Adipocyte (in vitro differentiated cells): Measurements from ENCODE around the gene HCN2.

Experiments used
- DNase-seq: peaks from one replicate; pipeline ENCODE4 v3.0.0-alpha.2; 2015; ENCODE audit warnings: low read depth
- H3K27me3 ChIP-seq: replicated peaks from 2 replicates; pipeline ENCODE4 v1.7.0; 2013; ENCODE audit warnings: mild to moderate bottlenecking, low read length, moderate library complexity; ENCODE audit not compliant: control insufficient read depth, insufficient read depth
- H3K36me3 ChIP-seq: 2 replicates; pipeline ENCODE4 v1.7.0; 2013; ENCODE audit warnings: low read length, mild to moderate bottlenecking, moderate library complexity; ENCODE audit not compliant: control insufficient read depth, insufficient read depth, severe bottlenecking
- H3K4me1 ChIP-seq: 2 replicates; pipeline ENCODE4 v1.7.0; 2013; ENCODE audit warnings: mild to moderate bottlenecking, low read length, moderate library complexity; ENCODE audit not compliant: control insufficient read depth, insufficient read depth
- H3K4me3 ChIP-seq: 2 replicates; pipeline ENCODE4 v1.7.0; 2013; ENCODE audit warnings: mild to moderate bottlenecking, low read length, moderate library complexity
- H3K9ac ChIP-seq: 2 replicates; pipeline ENCODE4 v1.7.0; 2013; ENCODE audit warnings: mild to moderate bottlenecking, low read length, moderate library complexity
- H3K9me3 ChIP-seq: 2 replicates; pipeline ENCODE4 v1.7.0; 2013; ENCODE audit warnings: mild to moderate bottlenecking, low read length, moderate library complexity; ENCODE audit not compliant: control insufficient read depth

HCN2 gene

GRCh38 chr19:640606-641189, 51.0 kb downstream of the HCN2 start:
- no peak for DNase-seq
- peaks cover 3% of the 10 kb centered on the region for H3K4me1 ChIP-seq

GRCh38 chr19:641702-642101, 52.0 kb downstream of the HCN2 start:
- Histone ChIP-seq H3K36me3 (peaks cover 13% of the 10 kb centered on the region), H3K4me1 (peaks cover 3% of the 10 kb centered on the region), H3K27me3 (no peaks in the 10 kb centered on the region), H3K4me3 (no peak overlapping the region), H3K9ac (no peak overlapping the region), H3K9me3 (no peaks in the 10 kb centered on the region)
- no peak for DNase-seq

More at GRCh38 chr19:640606-641189, 51.0 kb downstream of the HCN2 start:
- Histone ChIP-seq H3K36me3 (peaks cover 7% of the 10 kb centered on the region), H3K4me3 (no peak overlapping the region), H3K27me3 (no peaks in the 10 kb centered on the region), H3K9me3 (no peaks in the 10 kb centered on the region), H3K9ac (no peak overlapping the region)

GRCh38 chr19:642767-643727, 53.4 kb downstream of the HCN2 start:
- H3K4me3 ChIP-seq = no peak overlapping the region
- no peak for DNase-seq
- H3K36me3 ChIP-seq = peaks cover 26% of the 10 kb centered on the region
- no peak overlapping the region for H3K9ac ChIP-seq
- peaks cover 3% of the 10 kb centered on the region for H3K4me1 ChIP-seq
- no peaks in the 10 kb centered on the region for H3K27me3 ChIP-seq
- H3K9me3 ChIP-seq = no peaks in the 10 kb centered on the region

GRCh38 chr19:643736-644135, 54.1 kb downstream of the HCN2 start:
- DNase-seq = no peak
- Histone ChIP-seq H3K4me3 (no peak overlapping the region), H3K36me3 (peaks cover 32% of the 10 kb centered on the region), H3K27me3 (no peaks in the 10 kb centered on the region), H3K9me3 (no peaks in the 10 kb centered on the region), H3K4me1 (peaks cover 3% of the 10 kb centered on the region), H3K9ac (no peak overlapping the region)

- H3K4me1 ChIP-seq = peaks cover under 1% of the 10 kb centered on the region
- no peak for DNase-seq
- H3K27me3 ChIP-seq = no peaks in the 10 kb centered on the region
- H3K4me3 ChIP-seq = no peak overlapping the region
- no peak overlapping the region for H3K9ac ChIP-seq
- H3K9me3 ChIP-seq = no peaks in the 10 kb centered on the region
- H3K36me3 ChIP-seq = peaks cover 36% of the 10 kb centered on the region
Measured at GRCh38 chr19:644363-644762, 54.7 kb downstream of the HCN2 start.

GRCh38 chr19:644789-645188, 55.1 kb downstream of the HCN2 start:
- Histone ChIP-seq H3K4me1 (no peaks in the 10 kb centered on the region), H3K9ac (no peak overlapping the region), H3K27me3 (no peaks in the 10 kb centered on the region), H3K9me3 (no peaks in the 10 kb centered on the region), H3K4me3 (no peak overlapping the region), H3K36me3 (peaks cover 39% of the 10 kb centered on the region)
- DNase-seq = no peak

- no peak overlapping the region for H3K9ac ChIP-seq
Measured at GRCh38 chr19:645912-646778, 56.5 kb downstream of the HCN2 start.

GRCh38 chr19:646779-647565, 57.3 kb downstream of the HCN2 start:
- no peak for DNase-seq

More at GRCh38 chr19:645912-646778, 56.5 kb downstream of the HCN2 start:
- no peak overlapping the region for H3K4me3 ChIP-seq
- no peaks in the 10 kb centered on the region for H3K27me3 ChIP-seq
- peaks cover 43% of the 10 kb centered on the region for H3K36me3 ChIP-seq
- no peak for DNase-seq
- H3K4me1 ChIP-seq = no peaks in the 10 kb centered on the region
- no peaks in the 10 kb centered on the region for H3K9me3 ChIP-seq

GRCh38 chr19:647566-648284, 58.0 kb downstream of the HCN2 start:
- Histone ChIP-seq H3K4me3 (no peak overlapping the region), H3K36me3 (peaks cover 57% of the 10 kb centered on the region), H3K9me3 (no peaks in the 10 kb centered on the region), H3K4me1 (no peaks in the 10 kb centered on the region), H3K27me3 (no peaks in the 10 kb centered on the region), H3K9ac (no peak overlapping the region)
- DNase-seq = no peak

More at GRCh38 chr19:646779-647565, 57.3 kb downstream of the HCN2 start:
- no peak overlapping the region for H3K4me3 ChIP-seq
- H3K9ac ChIP-seq = no peak overlapping the region
- no peaks in the 10 kb centered on the region for H3K27me3 ChIP-seq
- no peaks in the 10 kb centered on the region for H3K9me3 ChIP-seq
- peaks cover 50% of the 10 kb centered on the region for H3K36me3 ChIP-seq
- H3K4me1 ChIP-seq = no peaks in the 10 kb centered on the region

GRCh38 chr19:648305-648704, 58.6 kb downstream of the HCN2 start:
- Histone ChIP-seq H3K4me1 (no peaks in the 10 kb centered on the region), H3K9ac (no peak overlapping the region), H3K36me3 (peaks cover 61% of the 10 kb centered on the region), H3K27me3 (no peaks in the 10 kb centered on the region), H3K4me3 (no peak overlapping the region), H3K9me3 (no peaks in the 10 kb centered on the region)
- DNase-seq = no peak
